ENCODE measurements around the gene RBFA.
"Not testable (repeated sequence)": the region's sequence is repeated elsewhere in the genome, so short reads cannot be mapped to it uniquely, and the experiment has no call there.

RBFA gene, protein sequence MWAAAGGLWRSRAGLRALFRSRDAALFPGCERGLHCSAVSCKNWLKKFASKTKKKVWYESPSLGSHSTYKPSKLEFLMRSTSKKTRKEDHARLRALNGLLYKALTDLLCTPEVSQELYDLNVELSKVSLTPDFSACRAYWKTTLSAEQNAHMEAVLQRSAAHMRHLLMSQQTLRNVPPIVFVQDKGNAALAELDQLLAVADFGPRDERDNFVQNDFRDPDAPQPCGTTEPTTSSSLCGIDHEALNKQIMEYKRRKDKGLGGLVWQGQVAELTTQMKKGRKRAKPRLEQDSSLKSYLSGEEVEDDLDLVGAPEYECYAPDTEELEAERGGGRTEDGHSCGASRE

DNA sequence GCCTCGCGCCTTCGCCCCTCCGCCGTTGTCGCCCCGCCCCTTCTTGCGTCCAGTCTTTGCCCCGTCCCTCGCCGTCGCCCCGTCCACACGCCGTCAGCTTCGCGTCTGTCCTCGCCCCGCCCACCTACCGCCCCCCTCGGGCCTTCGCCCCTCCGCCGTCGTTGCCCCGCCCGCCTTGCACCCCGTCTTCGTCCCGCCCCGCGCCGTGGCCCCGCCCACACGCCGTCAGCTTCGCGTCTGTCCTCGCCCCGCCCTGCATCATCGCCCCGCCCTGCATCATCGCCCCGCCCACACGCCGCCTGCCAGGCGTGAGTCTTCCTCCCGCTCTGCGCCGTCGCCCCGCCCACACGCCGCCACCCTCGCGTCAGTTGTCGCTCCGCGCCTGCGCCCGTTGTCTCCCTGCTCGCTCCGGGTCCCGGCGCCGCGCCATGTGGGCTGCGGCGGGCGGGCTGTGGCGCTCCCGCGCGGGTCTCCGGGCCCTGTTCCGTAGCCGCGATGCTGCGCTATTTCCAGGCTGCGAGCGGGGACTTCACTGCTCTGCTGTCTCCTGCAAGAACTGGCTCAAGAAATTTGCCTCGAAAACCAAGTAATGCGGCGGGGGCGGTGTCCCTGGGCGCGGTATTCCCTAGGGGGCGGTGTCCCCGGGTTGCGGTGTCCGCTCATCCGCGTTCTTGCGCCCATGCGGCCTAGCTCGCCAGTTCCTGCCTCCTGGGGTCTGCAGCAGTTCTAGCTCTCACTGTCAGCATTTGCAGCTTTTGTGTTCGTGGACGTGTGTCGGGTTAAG, at the start of gene RBFA:
Gene RBFA, plus strand, starts transcription at position 367 of the 784 bp plus-strand sequence. Its CDS starts 62 bp downstream, at position 429.
- DNase-seq: peak; percentile 37

DNA sequence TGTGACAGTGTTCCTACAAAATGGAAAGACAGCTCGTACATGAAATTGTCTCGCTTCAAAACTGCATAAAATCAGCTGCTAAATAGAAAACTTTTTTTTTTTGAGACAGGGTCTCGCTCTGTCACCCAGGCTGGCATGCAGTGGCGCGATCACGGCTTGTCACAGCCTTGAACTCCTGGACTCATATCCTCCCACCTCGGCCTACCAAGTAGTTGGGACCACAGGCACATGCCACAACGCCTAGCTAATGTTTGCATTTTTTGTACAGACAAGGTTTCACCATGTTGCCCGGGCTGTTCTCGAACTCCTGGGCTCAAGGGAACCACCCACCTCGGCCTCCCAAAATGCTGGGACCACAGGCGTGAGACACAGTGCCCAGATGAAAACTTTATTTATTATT, 49.1 kb upstream of the RBFA start:
- DNase-seq: no peak

DNA sequence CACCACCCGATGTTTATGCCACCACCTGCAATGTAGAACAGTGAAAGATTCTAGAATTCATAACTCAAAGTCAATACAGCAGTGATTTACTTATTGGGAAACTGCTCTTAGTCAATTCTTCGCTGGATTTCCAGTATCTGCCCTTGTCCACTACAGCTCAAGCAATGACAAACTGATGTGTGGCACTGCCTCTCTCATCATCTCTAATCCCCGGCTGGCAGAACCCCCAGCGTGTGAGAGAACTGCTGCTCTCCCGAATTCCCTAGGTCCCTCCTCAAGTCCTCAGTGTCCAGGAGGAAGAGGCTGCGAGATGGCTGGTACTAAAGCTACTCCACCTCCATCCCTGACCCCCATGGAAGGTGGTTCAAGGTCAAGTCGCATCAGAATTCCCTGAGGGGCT, 47.5 kb upstream of the RBFA start:
- no peak for DNase-seq

DNA sequence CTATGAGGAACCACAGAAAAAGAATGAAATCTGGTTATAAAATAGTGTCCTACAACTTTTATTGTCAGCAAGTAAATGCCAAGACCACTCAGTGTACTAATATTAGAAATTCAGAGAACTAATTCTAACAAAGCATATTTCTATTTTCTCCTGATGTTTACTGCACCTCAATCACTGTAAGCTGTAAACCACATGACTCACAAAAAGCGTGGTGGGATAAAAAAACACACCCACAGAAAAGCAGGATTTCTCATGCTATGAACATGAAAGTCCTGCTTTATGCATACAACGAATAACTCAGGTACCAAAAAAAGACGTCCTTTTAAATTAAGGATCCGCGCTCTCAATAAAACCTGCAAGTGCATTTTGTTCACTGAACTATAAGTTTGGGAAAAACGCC, 46.7 kb upstream of the RBFA start:
- DNase-seq: no peak

DNA sequence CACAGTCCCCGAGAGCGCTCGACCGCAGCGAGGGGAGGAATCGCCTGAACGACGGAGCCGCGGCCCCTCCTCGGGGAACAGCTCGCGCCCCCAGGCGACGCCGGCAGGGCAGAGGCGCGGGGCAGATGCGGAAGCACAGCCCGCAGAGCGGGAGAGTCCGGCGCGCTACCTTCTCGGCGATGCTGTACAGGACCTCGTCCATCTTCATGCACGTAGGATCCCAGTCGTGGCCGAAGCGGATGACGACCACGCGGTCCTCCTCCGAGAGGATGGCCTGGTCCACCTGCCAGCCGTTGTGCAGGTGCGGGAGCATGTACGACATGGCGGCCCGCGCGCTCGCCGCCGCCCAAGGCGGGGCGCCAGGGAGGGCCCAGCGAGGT, 46.2 kb upstream of the RBFA start:
- DNase-seq: no peak

DNA sequence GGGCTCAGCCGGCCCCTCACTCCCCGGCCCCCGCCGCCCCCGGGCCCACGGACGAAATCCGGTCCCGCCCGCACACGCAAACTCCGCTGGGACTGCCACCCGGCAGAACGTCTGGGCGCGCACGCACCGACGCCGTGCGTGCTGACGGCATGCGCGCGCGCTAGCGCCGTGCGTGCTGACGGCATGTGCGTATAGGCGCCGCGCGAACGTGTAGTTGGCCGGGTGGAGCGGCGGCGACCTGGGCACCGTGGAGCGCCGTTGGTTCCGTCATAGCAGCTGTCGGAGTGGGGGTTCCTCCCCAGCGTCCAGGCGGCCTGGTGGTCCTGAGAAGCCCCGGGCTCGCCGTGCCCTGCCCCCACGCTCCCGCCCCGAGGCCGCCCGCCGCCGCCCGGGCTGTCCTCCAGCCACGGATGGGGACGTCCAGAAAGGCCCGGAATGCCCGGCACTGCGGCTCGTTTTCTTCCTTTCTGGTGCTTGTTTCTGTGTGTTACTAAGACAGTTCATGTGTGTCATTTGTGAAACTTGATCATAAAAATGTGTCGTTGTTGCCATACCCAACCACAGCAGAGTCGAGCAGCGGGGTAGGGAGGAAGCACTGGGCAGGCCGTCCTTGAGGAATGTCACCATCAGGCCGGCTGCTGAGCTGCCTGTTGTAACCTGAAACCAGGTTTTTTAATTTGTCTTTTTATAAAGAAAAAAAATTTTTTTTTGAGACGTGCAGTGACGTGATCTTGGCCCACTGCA, 45.6 kb upstream of the RBFA start, which contains the start of gene TXNL4A:
Gene TXNL4A, minus strand, starts transcription at position 113 of the 744 bp plus-strand sequence. CDS start 171 bp downstream, outside the sequence.
- DNase-seq: peak; percentile 0

DNA sequence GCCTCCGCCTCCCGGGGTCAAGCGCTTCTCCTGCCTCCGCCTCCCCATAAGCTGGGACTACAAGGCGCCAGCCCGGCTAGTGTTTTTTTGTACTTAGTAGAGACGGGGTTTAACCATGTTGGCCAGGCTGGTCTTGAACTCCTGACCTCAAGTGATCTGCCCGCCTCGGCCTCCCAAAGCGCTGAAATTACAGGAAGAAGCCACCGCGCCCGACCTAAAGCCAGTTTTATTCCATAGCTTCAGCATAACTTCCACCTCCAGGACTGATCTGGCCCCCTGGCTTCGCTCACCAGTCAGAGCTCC, 45.1 kb upstream of the RBFA start:
- DNase-seq: no peak

DNA sequence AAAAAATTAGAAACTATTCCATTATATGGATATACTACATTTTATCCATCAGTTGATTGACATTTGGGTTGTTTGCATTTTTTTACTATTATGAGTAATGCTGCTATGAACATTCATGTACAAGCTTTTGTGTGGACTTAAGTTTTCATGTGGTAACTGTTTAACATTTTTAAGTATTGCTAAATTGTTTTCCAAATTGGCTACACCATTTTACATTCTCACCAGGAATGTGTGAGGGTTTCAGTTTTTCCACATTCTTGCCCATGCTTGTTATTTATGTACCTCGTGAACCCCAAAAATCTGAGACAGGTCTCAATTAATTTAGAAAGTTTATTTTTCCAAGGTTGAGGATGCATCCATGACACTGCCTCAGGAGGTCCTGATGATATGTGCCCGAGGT, 42.7 kb upstream of the RBFA start:
- no peak for DNase-seq

DNA sequence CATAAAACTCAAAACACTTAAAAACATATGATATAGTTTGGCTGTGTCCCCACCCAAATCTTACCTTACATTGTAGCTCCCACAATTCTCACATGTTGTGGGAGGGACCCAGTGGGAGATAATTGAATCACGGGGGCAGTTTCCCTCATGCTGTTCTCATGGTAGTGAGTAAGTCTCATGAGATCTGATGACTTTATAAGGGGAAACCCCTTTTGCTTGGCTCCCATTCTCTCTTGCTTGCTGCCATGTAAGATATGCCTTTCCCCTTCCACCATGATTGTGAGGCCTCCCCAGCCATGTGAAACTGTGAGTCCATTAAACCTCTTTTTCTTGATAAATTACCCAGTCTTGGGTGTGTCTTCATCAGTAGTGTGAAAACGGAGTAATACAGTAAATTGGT, 34.5 kb upstream of the RBFA start:
- DNase-seq: not testable (repeated sequence)

DNA sequence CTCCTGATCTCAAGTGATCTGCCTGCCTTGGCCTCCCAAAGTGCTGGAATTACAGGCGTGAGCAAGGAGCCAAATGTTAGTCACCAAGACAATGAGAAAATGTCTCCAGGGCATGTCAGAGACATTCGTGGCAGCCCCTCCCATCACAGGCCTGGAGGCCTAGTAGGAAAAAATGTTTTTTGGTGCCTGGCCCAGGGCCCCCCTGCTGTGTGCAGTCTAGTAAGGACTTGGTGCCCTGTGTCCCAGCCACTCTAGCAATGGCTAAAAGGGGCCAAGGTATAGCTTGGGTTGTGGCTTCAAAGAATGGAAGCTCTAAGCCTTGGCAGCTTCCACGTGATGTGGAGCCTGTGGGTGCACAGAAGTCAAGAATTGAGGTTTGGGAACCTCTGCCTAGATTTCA, 33.4 kb upstream of the RBFA start:
- no peak for DNase-seq

DNA sequence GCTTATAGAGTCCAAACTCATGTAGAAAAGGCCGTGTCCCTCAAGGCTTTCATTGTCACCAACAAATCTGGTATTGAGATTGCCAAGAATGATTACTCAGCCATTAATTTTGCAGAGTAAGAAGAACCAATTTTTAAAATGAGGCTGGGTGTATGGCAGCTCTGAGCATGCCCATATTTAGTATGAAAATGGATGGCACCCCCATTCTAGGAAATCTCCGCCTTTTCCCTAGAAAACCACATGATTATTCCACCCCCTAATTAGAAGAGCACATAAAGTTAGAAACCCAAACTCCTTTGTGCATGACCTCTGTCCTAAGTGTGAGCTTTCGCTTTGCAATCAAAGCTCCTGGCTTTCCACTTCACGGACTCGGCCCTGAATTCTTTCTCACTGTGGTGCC, 31.8 kb upstream of the RBFA start:
- no peak for DNase-seq

DNA sequence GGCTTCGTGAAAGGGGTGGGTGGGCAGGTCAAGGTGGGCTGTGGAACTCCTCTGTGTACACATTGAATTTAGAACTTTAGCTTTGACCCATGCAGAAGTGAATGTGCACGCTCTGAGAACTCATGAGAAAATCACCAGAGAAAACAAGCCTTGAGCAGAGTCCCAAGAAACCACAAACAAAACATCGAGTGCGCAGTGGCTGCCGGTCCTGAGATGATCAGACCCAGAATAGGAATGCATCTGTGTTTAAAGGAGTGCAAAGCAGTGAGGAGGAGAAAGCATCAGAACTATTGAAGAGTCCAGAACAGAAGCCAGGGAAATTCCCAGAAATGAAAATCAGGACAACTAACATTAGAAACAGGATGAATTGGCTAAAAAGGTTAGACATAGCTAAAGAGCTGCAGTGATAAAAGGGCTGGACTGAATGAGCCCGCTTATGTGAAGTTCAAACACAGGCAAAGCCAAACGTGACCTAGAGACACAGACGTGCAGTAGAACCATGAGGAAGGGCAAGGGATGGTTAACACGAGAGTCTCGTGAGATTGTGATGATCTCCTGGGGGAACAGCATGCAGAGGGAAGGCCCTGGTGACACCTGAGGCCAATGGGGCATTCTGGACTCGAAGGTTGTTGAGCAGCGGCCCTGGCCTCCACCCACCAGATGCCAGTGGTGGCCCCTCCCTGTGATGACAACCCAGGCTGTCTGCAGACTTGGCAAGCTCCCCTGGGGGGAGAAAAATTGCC, 29.5 kb upstream of the RBFA start:
- DNase-seq: no peak

DNA sequence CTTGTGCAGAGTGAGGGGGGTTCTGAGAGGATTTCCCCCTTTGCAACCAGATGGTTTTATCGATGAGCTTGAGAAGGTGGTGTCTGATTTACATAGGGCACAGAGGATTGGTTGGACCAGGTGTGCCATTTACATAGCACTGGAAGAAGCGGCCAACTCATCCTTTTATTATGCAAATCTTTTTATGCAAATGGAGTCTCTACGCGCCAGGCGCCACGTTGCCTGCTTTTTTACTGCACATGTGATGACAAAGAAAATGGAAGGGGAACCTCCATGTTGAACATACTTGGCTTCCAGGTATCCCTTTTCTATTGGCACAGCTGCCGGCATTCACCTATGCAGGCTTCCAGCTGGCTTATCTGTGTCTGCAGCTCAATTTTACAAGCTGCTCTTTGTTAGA, 27.5 kb upstream of the RBFA start:
- DNase-seq: no peak

DNA sequence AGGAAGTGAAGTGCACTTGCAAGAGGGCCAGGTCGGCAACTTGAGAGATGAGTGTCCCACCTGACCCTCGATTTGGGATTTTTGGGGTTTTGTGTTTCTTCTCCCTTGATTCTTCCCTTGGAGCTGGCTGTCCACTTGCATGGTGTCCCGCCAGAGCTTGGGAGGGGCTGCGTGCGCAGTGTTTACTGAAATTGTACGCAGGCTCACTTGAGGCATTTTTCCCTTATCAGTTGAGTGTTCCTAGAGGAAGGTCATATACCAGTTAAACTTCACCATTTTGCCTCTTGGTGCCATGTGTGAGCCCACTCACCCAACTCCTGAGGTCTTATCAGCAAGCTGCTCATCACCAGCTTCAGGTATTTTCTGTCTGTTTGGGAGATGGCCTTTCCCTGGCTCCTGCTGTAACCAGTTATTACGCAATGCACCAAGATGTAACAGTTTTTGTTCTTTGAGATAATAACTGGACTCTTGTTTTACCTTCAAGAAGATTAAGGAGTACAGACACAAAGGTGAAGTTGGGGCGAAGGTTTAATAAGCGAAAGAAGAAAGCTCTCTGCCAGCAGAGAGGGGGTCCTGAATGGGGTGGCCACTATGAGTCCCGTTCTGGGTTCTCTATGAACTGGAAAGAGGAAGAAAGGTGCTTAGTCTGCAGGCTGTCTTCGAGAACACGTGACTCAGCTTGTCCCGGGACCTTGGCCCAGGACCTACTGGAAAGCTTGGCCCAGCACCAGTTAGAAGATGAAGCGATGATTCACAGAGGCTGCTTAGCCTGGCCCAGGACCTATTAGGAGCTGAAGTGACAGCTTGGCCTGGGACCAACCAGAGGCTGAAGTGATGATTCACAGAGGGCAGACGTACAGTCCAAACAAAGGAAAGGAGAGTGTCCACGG, 24.3 kb upstream of the RBFA start:
- no peak for DNase-seq

DNA sequence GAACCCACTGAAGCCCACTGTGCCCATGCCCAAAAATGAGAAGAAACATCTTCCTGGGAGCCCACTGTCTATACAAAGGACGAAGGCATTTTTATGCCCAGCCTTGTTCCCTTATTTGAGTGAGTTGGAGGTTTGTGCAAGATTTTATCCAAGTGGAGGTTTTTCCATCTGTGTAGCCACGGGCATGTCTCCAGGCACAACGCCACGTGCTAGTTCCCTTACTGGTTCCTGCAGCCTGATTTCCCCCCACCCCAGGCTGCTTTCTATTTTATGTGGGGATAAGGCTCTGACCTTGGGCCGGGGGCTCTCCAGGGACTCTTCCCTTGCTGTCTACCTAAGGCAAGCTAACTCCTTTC, 23.7 kb upstream of the RBFA start:
- DNase-seq: no peak

DNA sequence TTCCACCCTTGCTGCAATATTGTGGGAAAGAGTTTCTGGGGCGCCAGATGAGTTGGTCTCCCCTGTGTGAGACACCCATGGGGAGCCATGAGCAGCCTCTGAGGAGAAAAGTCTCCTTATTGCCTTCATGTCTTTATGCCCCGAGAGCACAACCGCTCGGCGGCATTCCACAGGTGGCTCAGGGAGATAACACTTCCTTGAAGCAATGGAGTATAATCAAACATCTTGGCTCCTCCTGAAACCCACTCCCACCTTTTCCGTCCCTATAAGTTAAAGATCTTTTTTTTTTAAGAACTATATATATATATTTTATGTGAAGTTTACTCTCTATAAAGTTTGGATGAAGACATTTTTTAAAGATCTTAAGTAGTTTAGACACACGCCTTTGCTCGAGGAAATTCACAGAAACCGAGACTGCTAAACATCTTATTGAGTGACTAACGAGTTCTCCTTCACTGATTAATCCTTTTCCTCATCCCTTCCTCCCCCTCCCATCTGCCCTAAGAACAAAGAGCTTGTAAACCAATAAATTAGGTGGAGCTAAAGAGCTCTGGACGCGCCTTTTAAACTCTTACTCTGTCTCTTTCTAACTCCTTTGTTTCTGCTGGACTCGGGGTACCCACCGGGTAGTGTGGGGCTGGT, 22.6 kb upstream of the RBFA start:
- not testable (repeated sequence) for DNase-seq

DNA sequence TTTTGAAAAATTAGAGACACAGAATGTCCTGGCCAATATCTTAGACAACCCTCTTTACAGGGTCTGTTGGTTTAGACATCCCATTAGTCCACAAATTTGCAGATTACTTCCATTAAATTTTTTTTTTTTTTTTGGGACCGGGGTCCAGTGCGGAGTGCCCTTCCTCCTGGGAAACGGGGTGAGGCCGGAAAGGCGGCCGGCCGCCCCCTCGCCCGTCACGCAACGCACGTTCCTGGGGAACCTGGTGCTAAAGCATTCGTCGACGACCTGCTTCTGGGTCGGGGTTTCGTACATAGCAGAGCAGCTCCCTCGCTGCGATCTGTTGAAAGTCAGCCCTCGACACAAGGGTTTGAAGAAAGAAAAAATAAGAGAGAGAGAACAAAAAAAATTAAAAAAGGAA, 21.5 kb upstream of the RBFA start:
- DNase-seq: no peak

DNA sequence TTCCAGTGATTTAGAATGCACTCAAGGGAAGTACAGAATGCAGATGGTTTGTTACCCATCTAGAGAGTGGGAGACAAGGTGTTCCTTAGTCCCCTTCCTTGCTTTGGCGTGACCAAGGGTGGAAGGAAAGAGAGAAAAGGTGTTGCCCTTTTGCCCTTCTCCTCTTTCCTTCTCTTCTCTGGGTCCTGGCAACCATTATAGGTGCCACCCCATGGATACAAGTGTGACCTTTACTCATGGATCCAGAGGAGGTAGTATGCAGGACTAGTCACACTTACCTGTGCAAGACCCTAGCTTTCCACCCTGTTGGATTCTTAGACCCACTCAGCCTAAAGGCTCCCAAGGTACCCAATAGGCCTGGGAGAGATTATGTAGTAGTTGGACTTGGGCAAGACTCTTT, 11.6 kb upstream of the RBFA start:
- DNase-seq: no peak

DNA sequence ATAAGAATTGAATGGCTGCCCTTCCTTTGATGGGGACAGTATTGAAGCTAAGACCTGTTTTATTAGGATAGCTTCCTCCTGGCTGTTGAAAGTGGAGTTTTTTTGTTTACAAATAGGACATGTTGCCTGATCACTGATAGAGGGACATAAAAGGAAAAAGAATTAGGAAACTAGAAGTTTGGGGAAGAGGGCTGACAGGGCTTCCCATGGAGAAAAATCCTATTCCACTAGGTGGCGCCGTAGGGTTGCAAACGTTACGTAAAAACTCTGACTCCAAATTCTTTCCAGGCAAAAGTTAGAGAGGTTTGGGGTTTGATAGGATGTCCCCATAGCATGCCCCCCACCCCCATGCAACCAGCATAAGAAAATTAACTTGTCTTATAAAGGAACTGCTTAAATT, 11.1 kb upstream of the RBFA start:
- DNase-seq: no peak

DNA sequence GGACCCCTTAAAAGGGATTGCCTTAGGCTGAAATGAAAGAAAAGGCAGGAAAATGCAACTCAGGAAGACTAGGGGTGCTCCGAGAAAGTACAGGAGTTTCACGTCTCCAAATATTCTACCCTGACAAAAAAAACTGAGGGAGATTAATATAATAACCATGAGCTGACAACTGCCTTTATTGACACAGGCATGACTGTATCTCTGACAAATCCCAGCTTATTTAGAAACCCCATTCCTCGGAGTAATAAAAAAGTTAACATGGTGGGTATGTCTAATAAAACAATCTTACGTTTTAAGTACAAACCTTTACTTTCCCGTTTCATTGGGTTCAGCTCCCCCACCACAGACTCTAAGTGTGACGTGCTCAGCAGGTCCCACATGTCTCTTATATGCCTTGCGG, 7.9 kb upstream of the RBFA start:
- no peak for DNase-seq

DNA sequence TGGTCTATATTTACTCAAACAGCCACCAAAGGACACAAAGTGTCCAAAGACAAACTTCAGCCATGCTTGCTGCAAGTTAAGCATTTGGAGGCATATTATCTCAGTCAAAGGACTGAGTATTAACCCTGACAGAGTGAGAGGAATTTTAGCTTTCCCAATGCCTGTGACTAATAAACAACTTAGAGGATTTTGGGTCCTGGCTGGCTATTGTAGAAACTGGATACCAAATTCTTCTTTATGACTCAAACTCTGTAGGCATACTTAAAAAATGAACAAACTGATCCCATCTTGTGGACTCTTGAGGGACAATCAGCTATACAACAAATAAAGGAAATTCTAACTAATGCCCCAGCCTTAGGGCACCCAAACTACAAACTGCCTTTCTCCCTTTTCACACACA, 6.5 kb upstream of the RBFA start:
- DNase-seq: not testable (repeated sequence)

DNA sequence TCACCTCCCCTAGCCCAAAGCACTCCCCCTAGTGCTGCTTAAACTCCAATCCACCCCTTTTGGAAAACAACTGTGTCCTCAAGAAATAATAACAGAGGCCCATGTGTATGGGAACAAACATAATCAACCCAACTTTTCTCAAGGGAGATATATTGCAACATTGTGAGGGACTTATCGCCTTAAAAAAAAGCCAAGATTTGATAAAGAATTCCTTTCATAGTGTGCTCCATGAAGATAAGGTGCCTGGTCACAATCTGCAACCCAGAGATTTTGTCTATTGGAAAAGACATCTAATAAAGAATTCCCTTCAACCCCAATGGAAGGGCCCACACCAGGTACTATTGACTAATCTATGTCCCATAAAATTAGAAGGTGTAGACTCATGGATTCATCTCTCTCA, 4.5 kb upstream of the RBFA start:
- DNase-seq: no peak

Measured in NCI-H2029 treated with DMSO at 0.1 percent for 48 hours (cell line).